WTC11 (cell line): ENCODE measurements around the gene NFATC2IP. TPM values are rescaled to one million over a fixed set of nuclear protein-coding genes. Genes with fewer than 3 reads are reported as not detected.
"Not testable (repeated sequence)": the region's sequence is repeated elsewhere in the genome, so short reads cannot be mapped to it uniquely, and the experiment has no call there.

Experiments used
- ATAC-seq: fragments of 200-7000 bp; cut with Tn5 transposase; 2 replicates; pipeline ENCODE4 v1.10.0; 2021; ENCODE audit warnings: mild to moderate bottlenecking, moderate library complexity
- CTCF ChIA-PET: fragments of 300-600 bp; sonication (Branson Sonifier 250); formaldehyde crosslinking; loops from one replicate; lab custom pipeline; 2021; ENCODE audit warnings: antibody characterized with exemption; lab: Charles Lee
- POLR2A ChIA-PET: fragments of 350-600 bp; sonication (Branson Sonifier 250); formaldehyde crosslinking; loops from one replicate; lab custom pipeline; 2021; ENCODE audit warnings: antibody characterized with exemption; lab: Charles Lee
- DNase-seq: peaks from one replicate; pipeline ENCODE4 v3.0.0; 2021; ENCODE audit warnings: low spot score
- H3K27ac Mint-ChIP-seq: 2 replicates; pipeline ENCODE4 v1.8.0; 2021; ENCODE audit warnings: mixed read lengths
- H3K27me3 Mint-ChIP-seq: 2 replicates; pipeline ENCODE4 v1.8.0; 2021; ENCODE audit warnings: low read depth, mild to moderate bottlenecking, moderate library complexity, mixed read lengths
- H3K36me3 Mint-ChIP-seq: 2 replicates; pipeline ENCODE4 v1.8.0; 2021; ENCODE audit warnings: mixed read lengths
- H3K4me1 Mint-ChIP-seq: 2 replicates; pipeline ENCODE4 v1.8.0; 2022; ENCODE audit warnings: mixed read lengths
- H3K4me3 Mint-ChIP-seq: 2 replicates; pipeline ENCODE4 v1.8.0; 2021; ENCODE audit warnings: mild to moderate bottlenecking, moderate library complexity, mixed read lengths
- H3K9me3 Mint-ChIP-seq: 2 replicates; pipeline ENCODE4 v1.8.0; 2021; ENCODE audit warnings: mixed read lengths
- CREB1 ChIP-seq: sonication (generic); formaldehyde crosslinking; IDR thresholded peaks from 2 replicates; pipeline ENCODE4 v1.8.0; 2023; ENCODE audit warnings: mild to moderate bottlenecking, missing genetic modification reagents
- CTCF ChIP-seq: fragments of 200-600 bp; IDR thresholded peaks from 2 replicates; pipeline ENCODE4 v1.8.0; 2022; ENCODE audit warnings: antibody characterized with exemption
- ETV6 ChIP-seq: sonication (generic); formaldehyde crosslinking; IDR thresholded peaks from 2 replicates; pipeline ENCODE4 v1.8.1; 2022; ENCODE audit warnings: mild to moderate bottlenecking, missing genetic modification reagents
- FOXP4 ChIP-seq: sonication (generic); formaldehyde crosslinking; IDR thresholded peaks from 2 replicates; pipeline ENCODE4 v1.8.0; 2022; ENCODE audit warnings: mild to moderate bottlenecking, missing genetic modification reagents
- GTF2I ChIP-seq: fragments of 250-450 bp; sonication (Bioruptor Pico); conservative IDR thresholded peaks from 2 replicates; pipeline ENCODE4 v1.4.0; 2021; ENCODE audit warnings: mild to moderate bottlenecking
- NR2C2 ChIP-seq: sonication (generic); formaldehyde crosslinking; IDR thresholded peaks from 2 replicates; pipeline ENCODE4 v1.8.0; 2022; ENCODE audit warnings: mild to moderate bottlenecking, missing genetic modification reagents
- PREB ChIP-seq: sonication (generic); formaldehyde crosslinking; IDR thresholded peaks from 2 replicates; pipeline ENCODE4 v1.8.1; 2022; ENCODE audit warnings: mild to moderate bottlenecking, missing genetic modification reagents, moderate library complexity, borderline replicate concordance
- RELA ChIP-seq: sonication (generic); formaldehyde crosslinking; IDR thresholded peaks from 2 replicates; pipeline ENCODE4 v1.8.1; 2022; ENCODE audit warnings: missing genetic modification reagents, mild to moderate bottlenecking, borderline replicate concordance
- SMAD3 ChIP-seq: sonication (generic); formaldehyde crosslinking; IDR thresholded peaks from 2 replicates; pipeline ENCODE4 v1.8.0; 2022; ENCODE audit warnings: missing genetic modification reagents, mild to moderate bottlenecking, borderline replicate concordance
- STAT6 ChIP-seq: sonication (generic); formaldehyde crosslinking; conservative IDR thresholded peaks from 2 replicates; pipeline ENCODE4 v1.8.1; 2023; ENCODE audit warnings: mild to moderate bottlenecking, low read depth, missing genetic modification reagents, moderate library complexity
- ZNF121 ChIP-seq: sonication (generic); formaldehyde crosslinking; IDR thresholded peaks from 2 replicates; pipeline ENCODE4 v1.8.0; 2023; ENCODE audit warnings: missing genetic modification reagents
- ZNF219 ChIP-seq: sonication (generic); formaldehyde crosslinking; IDR thresholded peaks from 2 replicates; pipeline ENCODE4 v1.8.0; 2023; ENCODE audit warnings: missing genetic modification reagents, mild to moderate bottlenecking, borderline replicate concordance
- ZNF425 ChIP-seq: fragments of 250-450 bp; sonication (Bioruptor Pico); conservative IDR thresholded peaks from 2 replicates; pipeline ENCODE4 v1.9.0; 2021; ENCODE audit warnings: mild to moderate bottlenecking
- total RNA-seq: library from RNA; stranded (reverse); gene quantifications from 3 replicates; pipeline ENCODE4 v1.2.3, GENCODE V29; 2021

The NFATC2IP gene
- total RNA-seq, 1 experiment from 2014 or later, result 66.6 TPM

GRCh38 chr16:28967156-28967555 is 16.4 kb downstream of the NFATC2IP start:
- H3K9me3 Mint-ChIP-seq, result no peaks in the 10 kb centered on the region
- H3K27ac Mint-ChIP-seq, result no peak overlapping the region
- no peaks in the 10 kb centered on the region for H3K4me1 Mint-ChIP-seq
- no peaks in the 10 kb centered on the region for H3K27me3 Mint-ChIP-seq
- peaks cover 28% of the 10 kb centered on the region for H3K36me3 Mint-ChIP-seq
- ChIA-PET POLR2A (no interaction called here), CTCF (interaction anchor here (1.0 kb wide), 1 partner anchor 10 kb away, joined by 3 read pairs; no protein-coding TSS in a partner anchor)
- no peak for DNase-seq
- ATAC-seq, result no peak
- H3K4me3 Mint-ChIP-seq, result no peak overlapping the region
- TF ChIP-seq FOXP4 (CRISPR knock-in tag) (no peak), ZNF425 (CRISPR knock-in tag) (no peak), NR2C2 (CRISPR knock-in tag) (no peak)

- H3K4me1 Mint-ChIP-seq, H3K36me3 Mint-ChIP-seq, DNase-seq, H3K9me3 Mint-ChIP-seq, POLR2A ChIA-PET, H3K27ac Mint-ChIP-seq, ATAC-seq, H3K4me3 Mint-ChIP-seq, H3K27me3 Mint-ChIP-seq, CTCF ChIA-PET: not testable (repeated sequence)
- TF ChIP-seq ZNF121 (CRISPR knock-in tag), result peak; percentile 63; the same call in 1 of the 2 replicates
Measured at GRCh38 chr16:28969696-28970095, 19.0 kb downstream of the NFATC2IP start.

- ChIA-PET POLR2A (interaction anchor here (0.6 to 1.0 kb wide), 3 partner anchors 31 to 135 kb away, joined by 3 to 4 read pairs (median 3); no protein-coding TSS in a partner anchor), CTCF (interaction anchor here (0.6 to 1.8 kb wide), 18 partner anchors 9 to 925 kb away, joined by 3 to 15 read pairs (median 4); partner anchors contain the start of genes NFATC2IP, SEZ6L2 and TUFM)
- H3K4me1 Mint-ChIP-seq, result peaks cover 7% of the 10 kb centered on the region
- H3K9me3 Mint-ChIP-seq, result no peaks in the 10 kb centered on the region
- peak overlapping the region; percentile 98 for H3K27ac Mint-ChIP-seq
- peak; percentile 78 for DNase-seq
- 0 out of 2 replicates have a peak, but pooled peaks cover 3% of the 10 kb centered on the region for H3K36me3 Mint-ChIP-seq
- H3K4me3 Mint-ChIP-seq, result peak overlapping the region; percentile 95
- H3K27me3 Mint-ChIP-seq, result no peaks in the 10 kb centered on the region
- peak; percentile 69 for ATAC-seq
- TF ChIP-seq ZNF219 (CRISPR knock-in tag), result no peak
- peak; percentile 44 for TF ChIP-seq CTCF
Measured at GRCh38 chr16:28974007-28974436, 23.3 kb downstream of the NFATC2IP start.

GRCh38 chr16:28974437-28975157 is 23.9 kb downstream of the NFATC2IP start, which contains the start of gene SPNS1:
SPNS1 (plus strand) TSS chr16:28974778; CDS start chr16:28975152, 374 bp downstream.
- ATAC-seq (peak; percentile 83), DNase-seq (peak; percentile 97)
- Mint-ChIP-seq H3K36me3 (0 out of 2 replicates have a peak, but pooled peaks cover 3% of the 10 kb centered on the region), H3K9me3 (no peaks in the 10 kb centered on the region), H3K27me3 (no peaks in the 10 kb centered on the region), H3K4me1 (peaks cover 7% of the 10 kb centered on the region), H3K27ac (peak within 1 kb of the TSS; percentile 98), H3K4me3 (peak within 1 kb of the TSS; percentile 95)
- CTCF ChIA-PET, result interaction anchor here (1.0 to 1.8 kb wide), 11 partner anchors 11 to 925 kb away, joined by 3 to 15 read pairs (median 6); partner anchors contain the start of genes NFATC2IP, SEZ6L2 and TUFM
- POLR2A ChIA-PET, result interaction anchor here (0.6 to 1.0 kb wide), 2 partner anchors 30 to 124 kb away, joined by 3 to 4 read pairs; no protein-coding TSS in a partner anchor
- TF ChIP-seq GTF2I (no peak), STAT6 (CRISPR knock-in tag) (no peak), ETV6 (CRISPR knock-in tag) (peak; percentile 53; the same call in 1 of the 2 replicates), CREB1 (CRISPR knock-in tag) (peak; percentile 44; the same call in 1 of the 2 replicates), FOXP4 (CRISPR knock-in tag) (peak; percentile 58; the same call in 1 of the 2 replicates), PREB (CRISPR knock-in tag) (no peak; the same call in 1 of the 2 replicates), RELA (peak; percentile 69; the same call in 1 of the 2 replicates), SMAD3 (CRISPR knock-in tag) (peak; percentile 74; the same call in 1 of the 2 replicates)
